GM19023 (cell line): ENCODE data around the gene COL6A3.

Experiments used
- ATAC-seq: cut with Tn5 transposase; IDR thresholded peaks from one replicate; pipeline ENCODE4 v1.9.1; 2021; ENCODE audit warnings: mild to moderate bottlenecking, moderate library complexity; ENCODE audit not compliant: unreplicated experiment

Gene COL6A3

GRCh38 chr2:237301595-237301994, 112.4 kb downstream of the COL6A3 start:
- no peak for ATAC-seq

- no peak for ATAC-seq
Observed at GRCh38 chr2:237300739-237301138, 113.2 kb downstream of the COL6A3 start.

GRCh38 chr2:237299906-237300305, 114.1 kb downstream of the COL6A3 start:
- ATAC-seq: no peak

- no peak for ATAC-seq
Observed at GRCh38 chr2:237298151-237299118, 115.5 kb downstream of the COL6A3 start.

- ATAC-seq: no peak
Observed at GRCh38 chr2:237297421-237298150, 116.4 kb downstream of the COL6A3 start.

- ATAC-seq: no peak
Observed at GRCh38 chr2:237296756-237297155, 117.2 kb downstream of the COL6A3 start.

GRCh38 chr2:237295889-237296480, 118.0 kb downstream of the COL6A3 start:
- no peak for ATAC-seq

GRCh38 chr2:237294460-237294859, 119.5 kb downstream of the COL6A3 start:
- no peak for ATAC-seq

- ATAC-seq: no peak
Observed at GRCh38 chr2:237293978-237294377, 120.0 kb downstream of the COL6A3 start.

- no peak for ATAC-seq
Observed at GRCh38 chr2:237291138-237291792, 122.7 kb downstream of the COL6A3 start.

- no peak for ATAC-seq
Observed at GRCh38 chr2:237290261-237290660, 123.7 kb downstream of the COL6A3 start.

- no peak for ATAC-seq
Observed at GRCh38 chr2:237289139-237289538, 124.8 kb downstream of the COL6A3 start.

GRCh38 chr2:237287872-237288271, 126.1 kb downstream of the COL6A3 start:
- no peak for ATAC-seq

GRCh38 chr2:237283131-237283928, 130.6 kb downstream of the COL6A3 start:
- ATAC-seq: no peak

GRCh38 chr2:237282568-237283128, 131.3 kb downstream of the COL6A3 start:
- ATAC-seq: no peak

- ATAC-seq: no peak
Observed at GRCh38 chr2:237281836-237282306, 132.1 kb downstream of the COL6A3 start.

GRCh38 chr2:237280939-237281338, 133.0 kb downstream of the COL6A3 start:
- no peak for ATAC-seq

GRCh38 chr2:237280229-237280628, 133.7 kb downstream of the COL6A3 start:
- no peak for ATAC-seq

- ATAC-seq: no peak
Observed at GRCh38 chr2:237279012-237279768, 134.8 kb downstream of the COL6A3 start.
